Natural killer cell (primary cell): Measurements from ENCODE around the gene TNFAIP2. TPM values are rescaled to one million over a fixed set of nuclear protein-coding genes. Genes with fewer than 3 reads are reported as not detected.

Experiments used
- ATAC-seq, 3 donors: fragments of 150-1000 bp in 2 of 3; fragments of 200-7000 bp in 1 of 3; cut with Tn5 transposase; 1 replicate in 1 of 3; 2 replicates in 2 of 3; pipeline ENCODE4 v1.10.0; 2021; ENCODE audit warnings: mild to moderate bottlenecking in 2 of 3, moderate library complexity in 2 of 3
- DNase-seq, 2 donors: peaks; one replicate each; pipeline versions ENCODE4 v3.0.0 to v3.0.0-alpha.2; 2013 to 2021; ENCODE audit warnings: mixed read lengths in 1 of 2
- H3K27ac ChIP-seq: one replicate; pipeline ENCODE4 v1.5.1; 2013; ENCODE audit warnings: mild to moderate bottlenecking, low read length
- H3K27me3 ChIP-seq: one replicate; pipeline ENCODE4 v1.6.1; 2013; ENCODE audit warnings: low read length; ENCODE audit not compliant: control insufficient read depth, insufficient read depth
- H3K36me3 ChIP-seq: one replicate; pipeline ENCODE4 v1.6.1; 2013; ENCODE audit warnings: low read length; ENCODE audit not compliant: control insufficient read depth, insufficient read depth
- H3K4me1 ChIP-seq: one replicate; pipeline ENCODE4 v1.6.1; 2013; ENCODE audit warnings: low read length; ENCODE audit not compliant: control insufficient read depth, insufficient read depth
- H3K4me3 ChIP-seq: one replicate; pipeline ENCODE4 v1.5.1; 2013; ENCODE audit warnings: low read length
- H3K9me3 ChIP-seq: one replicate; pipeline ENCODE4 v1.6.1; 2013; ENCODE audit warnings: low read length; ENCODE audit not compliant: control insufficient read depth, insufficient read depth
- H3K27ac Mint-ChIP-seq, 2 donors: one replicate each; pipeline ENCODE4 v1.8.0; 2022; ENCODE audit warnings: mild to moderate bottlenecking in 2 of 2, mixed read lengths in 2 of 2, moderate library complexity in 1 of 2
- H3K27me3 Mint-ChIP-seq, 2 donors: one replicate each; pipeline ENCODE4 v1.8.0; 2022; ENCODE audit warnings: low read depth in 2 of 2, mixed read lengths in 2 of 2
- H3K36me3 Mint-ChIP-seq: one replicate; pipeline ENCODE4 v1.8.0; 2022; ENCODE audit warnings: mixed read lengths
- H3K4me1 Mint-ChIP-seq, 2 donors: one replicate each; pipeline ENCODE4 v1.8.0; 2022; ENCODE audit warnings: mixed read lengths in 2 of 2
- H3K4me3 Mint-ChIP-seq: one replicate; pipeline ENCODE4 v1.8.0; 2022; ENCODE audit warnings: mild to moderate bottlenecking, moderate library complexity, mixed read lengths
- H3K9me3 Mint-ChIP-seq, 2 donors: one replicate each; pipeline ENCODE4 v1.8.0; 2022; ENCODE audit warnings: mixed read lengths in 2 of 2
- WGBS: methylation state at CpG from one replicate; pipeline ENCODE4 v1.1.7; 2013; ENCODE audit warnings: missing lambda C conversion rate; ENCODE audit not compliant: insufficient coverage; 5-methylcytosine and 5-hydroxymethylcytosine counted together
- intact Hi-C: fragments of 100-400 bp; cut with micrococcal nuclease; formaldehyde crosslinking; loops from one replicate; pipeline ENCODE4 v1.14.2; 2022
- total RNA-seq, 4 donors: library from RNA; stranded (reverse); fragments of 120-200 nt in 1 of 4; gene quantifications; one replicate each; pipeline versions ENCODE4 v1.2.3 to v1.2.4, GENCODE V29; 2013 to 2022
- TF ChIP-seq, protein P1 (sequence below): fragments of 200-600 bp; IDR thresholded peaks from one replicate; pipeline ENCODE4 v1.8.0; 2022; ENCODE audit warnings: antibody characterized with exemption

Gene TNFAIP2
- total RNA-seq, 3 donors from 2014 or later (not counting 1 experiment from before 2014, with no cell fraction given) = 14.2 to 89.8 (median 50.1) TPM

- Histone ChIP-seq H3K27me3 (peaks cover 14% of the 10 kb centered on the region), H3K4me3 (no peak overlapping the region), H3K27ac (no peak overlapping the region), H3K4me1 (peaks cover 19% of the 10 kb centered on the region), H3K9me3 (no peaks in the 10 kb centered on the region), H3K36me3 (no peaks in the 10 kb centered on the region)
- peaks cover 11 to 30% of the 10 kb centered on the region in 2 donors for H3K27me3 Mint-ChIP-seq
- H3K9me3 Mint-ChIP-seq = no peaks in the 10 kb centered on the region
- ATAC-seq (no peak), DNase-seq (no peak)
- peaks cover 6 to 7% of the 10 kb centered on the region in 2 donors for H3K4me1 Mint-ChIP-seq
- H3K27ac Mint-ChIP-seq = no peak overlapping the region
- intact Hi-C loops = no loop called here
- no peaks in the 10 kb centered on the region for H3K36me3 Mint-ChIP-seq
- TF ChIP-seq, protein P1, sequence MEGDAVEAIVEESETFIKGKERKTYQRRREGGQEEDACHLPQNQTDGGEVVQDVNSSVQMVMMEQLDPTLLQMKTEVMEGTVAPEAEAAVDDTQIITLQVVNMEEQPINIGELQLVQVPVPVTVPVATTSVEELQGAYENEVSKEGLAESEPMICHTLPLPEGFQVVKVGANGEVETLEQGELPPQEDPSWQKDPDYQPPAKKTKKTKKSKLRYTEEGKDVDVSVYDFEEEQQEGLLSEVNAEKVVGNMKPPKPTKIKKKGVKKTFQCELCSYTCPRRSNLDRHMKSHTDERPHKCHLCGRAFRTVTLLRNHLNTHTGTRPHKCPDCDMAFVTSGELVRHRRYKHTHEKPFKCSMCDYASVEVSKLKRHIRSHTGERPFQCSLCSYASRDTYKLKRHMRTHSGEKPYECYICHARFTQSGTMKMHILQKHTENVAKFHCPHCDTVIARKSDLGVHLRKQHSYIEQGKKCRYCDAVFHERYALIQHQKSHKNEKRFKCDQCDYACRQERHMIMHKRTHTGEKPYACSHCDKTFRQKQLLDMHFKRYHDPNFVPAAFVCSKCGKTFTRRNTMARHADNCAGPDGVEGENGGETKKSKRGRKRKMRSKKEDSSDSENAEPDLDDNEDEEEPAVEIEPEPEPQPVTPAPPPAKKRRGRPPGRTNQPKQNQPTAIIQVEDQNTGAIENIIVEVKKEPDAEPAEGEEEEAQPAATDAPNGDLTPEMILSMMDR = no peak
- no peak overlapping the region for H3K4me3 Mint-ChIP-seq
- 90% methylated on average over 11 of the region's 11 CpGs for WGBS
Observed at GRCh38 chr14:103101257-103101962, 21.9 kb upstream of the TNFAIP2 start.

DNA sequence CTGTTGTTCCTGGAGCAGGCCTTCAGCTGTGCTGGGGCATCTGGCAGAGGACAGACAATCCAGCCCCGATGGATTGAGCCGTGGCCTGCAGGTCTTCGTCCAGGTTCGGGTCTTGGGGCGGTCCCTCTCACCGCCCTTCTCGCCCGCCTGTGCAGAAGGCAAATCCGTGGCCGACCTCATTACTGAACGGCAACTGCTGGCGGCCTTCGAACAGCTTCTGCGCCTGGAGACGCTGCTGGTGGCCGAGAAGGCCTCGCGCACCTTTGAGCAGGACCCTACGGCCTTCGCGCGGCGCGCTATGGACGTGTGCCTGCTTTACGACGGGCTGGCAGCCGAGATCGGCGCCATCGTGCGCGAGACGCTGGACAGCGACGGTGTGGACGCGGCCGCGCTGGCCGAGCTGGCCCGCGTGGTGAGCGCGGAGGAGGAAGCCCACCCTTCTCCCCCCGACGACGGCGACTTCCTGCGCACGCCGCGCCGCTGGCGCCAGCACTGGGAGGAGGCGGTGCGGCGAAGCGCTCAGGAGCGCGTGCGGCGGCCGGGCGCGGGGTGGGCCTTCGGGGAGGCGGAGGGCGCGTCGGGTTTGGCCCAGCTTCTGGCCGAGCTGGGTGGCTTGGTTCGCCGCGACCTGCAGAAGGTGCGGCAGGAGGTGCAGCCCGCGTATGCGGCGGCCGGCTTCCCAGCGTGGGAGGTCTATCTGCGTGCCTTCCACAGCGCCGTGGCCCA lies 21.1 kb upstream of the TNFAIP2 start:
- H3K36me3 Mint-ChIP-seq = no peaks in the 10 kb centered on the region
- H3K4me3 Mint-ChIP-seq = no peak overlapping the region
- no peaks in the 10 kb centered on the region for H3K36me3 ChIP-seq
- H3K4me1 Mint-ChIP-seq = peaks cover 6 to 7% of the 10 kb centered on the region in 2 donors
- TF ChIP-seq, protein P1 = no peak
- peaks cover 19% of the 10 kb centered on the region for H3K4me1 ChIP-seq
- H3K27me3 ChIP-seq = peaks cover 14% of the 10 kb centered on the region
- no peaks in the 10 kb centered on the region for H3K9me3 Mint-ChIP-seq
- H3K27ac Mint-ChIP-seq = no peak overlapping the region
- DNase-seq = no peak
- intact Hi-C loops = no loop called here
- 31% methylated on average over 85 of the region's 85 CpGs for WGBS
- no peak overlapping the region for H3K27ac ChIP-seq
- peaks cover 11 to 30% of the 10 kb centered on the region in 2 donors for H3K27me3 Mint-ChIP-seq
- no peak for ATAC-seq
- H3K4me3 ChIP-seq = no peak overlapping the region
- no peaks in the 10 kb centered on the region for H3K9me3 ChIP-seq

DNA sequence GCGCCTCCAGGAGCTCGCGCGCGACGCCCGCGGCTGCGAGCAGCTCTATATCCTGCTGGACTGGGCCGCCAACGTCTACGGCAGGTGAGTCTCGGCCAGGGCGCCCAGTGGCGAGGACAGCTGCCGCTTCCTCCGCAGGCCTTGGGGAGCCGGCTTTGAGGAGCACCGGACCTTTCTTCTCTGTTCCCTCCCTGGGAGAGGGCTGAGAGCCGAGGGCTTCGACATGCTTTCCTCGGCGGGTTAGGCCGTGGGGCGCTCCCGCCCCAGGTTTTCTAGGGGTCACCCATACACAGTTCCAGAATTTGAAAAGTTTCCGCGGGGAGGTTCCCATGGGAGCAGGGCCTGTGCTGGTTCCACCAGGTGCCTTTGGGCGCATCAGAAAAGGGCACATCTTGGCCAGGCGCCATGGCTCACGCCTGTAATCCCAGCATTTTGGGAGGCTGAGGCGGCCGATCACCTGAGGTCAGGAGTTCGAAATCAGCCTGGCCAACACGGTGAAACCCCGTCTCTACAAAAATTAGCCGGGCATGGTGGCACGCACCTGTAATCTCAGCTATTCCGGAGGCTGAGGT lies 20.5 kb upstream of the TNFAIP2 start:
- intact Hi-C loops = no loop called here
- DNase-seq = no peak
- Histone ChIP-seq H3K9me3 (no peaks in the 10 kb centered on the region), H3K27ac (no peak overlapping the region), H3K27me3 (peaks cover 14% of the 10 kb centered on the region), H3K4me1 (peaks cover 19% of the 10 kb centered on the region), H3K36me3 (no peaks in the 10 kb centered on the region), H3K4me3 (no peak overlapping the region)
- Mint-ChIP-seq H3K27ac (no peak overlapping the region), H3K4me1 (peaks cover 6 to 7% of the 10 kb centered on the region in 2 donors), H3K36me3 (no peaks in the 10 kb centered on the region), H3K4me3 (no peak overlapping the region), H3K27me3 (peaks cover 11 to 27% of the 10 kb centered on the region in 2 donors), H3K9me3 (no peaks in the 10 kb centered on the region)
- TF ChIP-seq, protein P1 = no peak
- no peak for ATAC-seq
- 34% methylated on average over 39 of the region's 39 CpGs for WGBS
